SK-N-SH treated with all-trans-retinoic acid at 6 μM for 48 hours (cell line): ENCODE measurements around the gene TPCN1.

Experiments used
- ATAC-seq: fragments of 200-7000 bp; cut with Tn5 transposase; 3 replicates; pipeline ENCODE4 v1.9.1; 2020; ENCODE audit warnings: mild to moderate bottlenecking, moderate library complexity
- ARNTL ChIP-seq: fragments of 450-650 bp; formaldehyde crosslinking; IDR thresholded peaks from 2 replicates; pipeline ENCODE4 v1.5.0; 2020; ENCODE audit warnings: low read depth, mild to moderate bottlenecking, moderate library complexity, borderline replicate concordance
- BACH2 ChIP-seq: fragments of 250-450 bp; sonication (Bioruptor Pico); IDR thresholded peaks from 2 replicates; pipeline ENCODE4 v1.9.0; 2021; ENCODE audit warnings: mild to moderate bottlenecking, borderline replicate concordance
- CREB5 ChIP-seq: fragments of 250-450 bp; sonication (Bioruptor Pico); IDR thresholded peaks from 2 replicates; pipeline ENCODE4 v1.5.1; 2020; ENCODE audit warnings: low read depth, mild to moderate bottlenecking, moderate library complexity
- CSDC2 ChIP-seq: fragments of 250-450 bp; sonication (Bioruptor Pico); IDR thresholded peaks from 2 replicates; pipeline ENCODE4 v1.5.0; 2020; ENCODE audit warnings: mild to moderate bottlenecking, moderate library complexity
- CSRNP3 ChIP-seq: fragments of 250-450 bp; sonication (Bioruptor Pico); IDR thresholded peaks from 2 replicates; pipeline ENCODE4 v1.5.1; 2021; ENCODE audit warnings: mild to moderate bottlenecking, moderate library complexity
- ESRRG ChIP-seq: fragments of 250-450 bp; sonication (Bioruptor Pico); IDR thresholded peaks from 2 replicates; pipeline ENCODE4 v1.6.1; 2021; ENCODE audit warnings: mild to moderate bottlenecking
- GLIS3 ChIP-seq: fragments of 250-450 bp; sonication (Bioruptor Pico); IDR thresholded peaks from 2 replicates; pipeline ENCODE4 v1.5.0; 2020; ENCODE audit warnings: mild to moderate bottlenecking, moderate library complexity
- ISL1 ChIP-seq: fragments of 250-450 bp; sonication (Bioruptor Pico); IDR thresholded peaks from 2 replicates; pipeline ENCODE4 v2.1.2; 2022; ENCODE audit warnings: mild to moderate bottlenecking, moderate library complexity
- OSR1 ChIP-seq: fragments of 250-450 bp; sonication (Bioruptor Pico); IDR thresholded peaks from 2 replicates; pipeline ENCODE4 v1.8.0; 2022; ENCODE audit warnings: moderate library complexity, mild to moderate bottlenecking, inconsistent platforms
- PATZ1 ChIP-seq: fragments of 250-450 bp; sonication (Bioruptor Pico); IDR thresholded peaks from 2 replicates; pipeline ENCODE4 v1.8.0; 2020; ENCODE audit warnings: mild to moderate bottlenecking, moderate library complexity, borderline replicate concordance
- PPARA ChIP-seq: fragments of 250-450 bp; sonication (Bioruptor Pico); IDR thresholded peaks from 2 replicates; pipeline ENCODE4 v1.5.0; 2020; ENCODE audit warnings: mild to moderate bottlenecking, borderline replicate concordance
- RARB ChIP-seq: fragments of 250-450 bp; sonication (Bioruptor Pico); IDR thresholded peaks from 2 replicates; pipeline ENCODE4 v1.8.0; 2021; ENCODE audit warnings: mild to moderate bottlenecking, moderate library complexity
- SNAI2 ChIP-seq: fragments of 250-450 bp; sonication (Bioruptor Pico); IDR thresholded peaks from 2 replicates; pipeline ENCODE4 v1.5.0; 2020; ENCODE audit warnings: mild to moderate bottlenecking, moderate library complexity
- TCF4 ChIP-seq: fragments of 250-450 bp; sonication (Bioruptor Pico); IDR thresholded peaks from 2 replicates; pipeline ENCODE4 v1.8.0; 2021; ENCODE audit warnings: mild to moderate bottlenecking, moderate library complexity, borderline replicate concordance
- TOX ChIP-seq: fragments of 250-450 bp; sonication (Bioruptor Pico); IDR thresholded peaks from 2 replicates; pipeline ENCODE4 v1.8.0; 2021; ENCODE audit warnings: mild to moderate bottlenecking, moderate library complexity, borderline replicate concordance
- TSHZ2 ChIP-seq: fragments of 250-450 bp; sonication (Bioruptor Pico); IDR thresholded peaks from 2 replicates; pipeline ENCODE4 v1.5.0; 2020; ENCODE audit warnings: mild to moderate bottlenecking, moderate library complexity
- ZC3H10 ChIP-seq: fragments of 250-450 bp; sonication (Bioruptor Pico); IDR thresholded peaks from 2 replicates; pipeline ENCODE4 v1.5.1; 2021; ENCODE audit warnings: mild to moderate bottlenecking, moderate library complexity
- ZFP3 ChIP-seq: fragments of 250-450 bp; sonication (Bioruptor Pico); IDR thresholded peaks from 2 replicates; pipeline ENCODE4 v1.5.0; 2020; ENCODE audit warnings: mild to moderate bottlenecking, moderate library complexity
- ZFP30 ChIP-seq: fragments of 450-650 bp; formaldehyde crosslinking; IDR thresholded peaks from 2 replicates; pipeline ENCODE4 v1.5.0; 2022; ENCODE audit warnings: mild to moderate bottlenecking, moderate library complexity
- ZNF565 ChIP-seq: fragments of 450-650 bp; formaldehyde crosslinking; conservative IDR thresholded peaks from 2 replicates; pipeline ENCODE4 v1.5.0; 2020; ENCODE audit warnings: low read depth, mild to moderate bottlenecking, moderate library complexity
- ZNF8 ChIP-seq: fragments of 450-650 bp; formaldehyde crosslinking; IDR thresholded peaks from 2 replicates; pipeline ENCODE4 v1.5.0; 2020; ENCODE audit warnings: mild to moderate bottlenecking, moderate library complexity

TPCN1 gene

GRCh38 chr12:113246478-113247122, 25.3 kb downstream of the TPCN1 start:
- TF ChIP-seq ZNF565: no peak
- no peak for TF ChIP-seq ESRRG (CRISPR knock-in tag)
- no peak for TF ChIP-seq PPARA
- TF ChIP-seq ZNF8: no peak
- ATAC-seq: peak; percentile 20

GRCh38 chr12:113247123-113248050, 26.1 kb downstream of the TPCN1 start:
- no peak for TF ChIP-seq CSDC2 (CRISPR knock-in tag)
- no peak for TF ChIP-seq PATZ1 (CRISPR knock-in tag)
- no peak for TF ChIP-seq ZFP3 (CRISPR knock-in tag)
- TF ChIP-seq ZFP30: no peak
- TF ChIP-seq ARNTL: no peak
- TF ChIP-seq OSR1 (CRISPR knock-in tag): no peak
- TF ChIP-seq SNAI2 (CRISPR knock-in tag): no peak
- no peak for TF ChIP-seq ISL1
- no peak for TF ChIP-seq GLIS3 (CRISPR knock-in tag)
- TF ChIP-seq RARB (CRISPR knock-in tag): no peak
- TF ChIP-seq CREB5: no peak
- TF ChIP-seq BACH2 (CRISPR knock-in tag): no peak
- TF ChIP-seq TCF4 (CRISPR knock-in tag): no peak
- TF ChIP-seq ZNF8: no peak
- TF ChIP-seq PPARA: no peak
- TF ChIP-seq ESRRG (CRISPR knock-in tag): no peak
- no peak for TF ChIP-seq CSRNP3 (CRISPR knock-in tag)
- TF ChIP-seq TOX (CRISPR knock-in tag): no peak
- TF ChIP-seq ZNF565: no peak
- TF ChIP-seq, all 23 proteins: peak for 0
- ATAC-seq: peak; percentile 4; the same call in 1 of the 3 replicates

GRCh38 chr12:113248051-113248825, 27.0 kb downstream of the TPCN1 start:
- no peak for ATAC-seq
- no peak for TF ChIP-seq ISL1
- TF ChIP-seq ZC3H10 (CRISPR knock-in tag): no peak
- no peak for TF ChIP-seq PATZ1 (CRISPR knock-in tag)
- no peak for TF ChIP-seq PPARA
- TF ChIP-seq ZNF565: no peak
- TF ChIP-seq ZFP30: no peak
- TF ChIP-seq ZNF8: no peak
- no peak for TF ChIP-seq TSHZ2 (CRISPR knock-in tag)
- no peak for TF ChIP-seq TOX (CRISPR knock-in tag)
- TF ChIP-seq TCF4 (CRISPR knock-in tag): no peak
- TF ChIP-seq CSDC2 (CRISPR knock-in tag): no peak
